Measurements from ENCODE around the gene THRSP. TPM values are rescaled to one million over a fixed set of nuclear protein-coding genes. Genes with fewer than 3 reads are reported as not detected.
"Not testable (repeated sequence)": the region's sequence is repeated elsewhere in the genome, so short reads cannot be mapped to it uniquely, and the experiment has no call there.

The THRSP gene
- total RNA-seq, 4 donors from 2014 or later = 17.9 to 129 (median 47.3) TPM

- Histone ChIP-seq H3K9me3 (no peaks in the 10 kb centered on the region), H3K36me3 (no peaks in the 10 kb centered on the region), H3K27ac (no peak overlapping the region), H3K4me3 (no peak overlapping the region), H3K4me1 (no peaks in the 10 kb centered on the region), H3K27me3 (no peaks in the 10 kb centered on the region)
- DNase-seq (ENCODE audit: low spot score in 2 of 2) = no peak
- TF ChIP-seq CTCF (IDR thresholded peaks at IDR 0.05) (no peak), POLR2A (IDR thresholded peaks at IDR 0.05) (no peak), EP300 (IDR thresholded peaks at IDR 0.05) (no peak), POLR2AphosphoS5 (IDR thresholded peaks at IDR 0.05) (no peak)
- 96% methylated on average over 4 of the region's 4 CpGs for WGBS
Measured at GRCh38 chr11:78054971-78055370, 8.7 kb upstream of the THRSP start.

- H3K4me3 ChIP-seq = no peak overlapping the region
- TF ChIP-seq EP300 (IDR thresholded peaks at IDR 0.05) (no peak), POLR2AphosphoS5 (IDR thresholded peaks at IDR 0.05) (no peak), CTCF (IDR thresholded peaks at IDR 0.05) (no peak), POLR2A (IDR thresholded peaks at IDR 0.05) (no peak)
- DNase-seq (ENCODE audit: low spot score in 2 of 2) = no peak
- H3K4me1 ChIP-seq = peaks cover under 1% of the 10 kb centered on the region
- no peak overlapping the region for H3K27ac ChIP-seq
- H3K9me3 ChIP-seq = no peaks in the 10 kb centered on the region
- H3K36me3 ChIP-seq = no peaks in the 10 kb centered on the region
- no peaks in the 10 kb centered on the region for H3K27me3 ChIP-seq
- 90% methylated on average over 3 of the region's 3 CpGs for WGBS
Measured at GRCh38 chr11:78056093-78056492, 7.6 kb upstream of the THRSP start.

- 90% methylated on average over 10 of the region's 10 CpGs for WGBS
- H3K9me3 ChIP-seq = no peaks in the 10 kb centered on the region
- DNase-seq (ENCODE audit: low spot score in 2 of 2) = no peak
- no peaks in the 10 kb centered on the region for H3K27me3 ChIP-seq
- peaks cover 5% of the 10 kb centered on the region for H3K4me1 ChIP-seq
- no peaks in the 10 kb centered on the region for H3K36me3 ChIP-seq
- no peak overlapping the region for H3K27ac ChIP-seq
- H3K4me3 ChIP-seq = no peak overlapping the region
- no peak for TF ChIP-seq CTCF (IDR thresholded peaks at IDR 0.05)
- no peak for TF ChIP-seq POLR2AphosphoS5 (IDR thresholded peaks at IDR 0.05)
- no peak for TF ChIP-seq POLR2A (IDR thresholded peaks at IDR 0.05)
- TF ChIP-seq EP300 (IDR thresholded peaks at IDR 0.05) = no peak
Measured at GRCh38 chr11:78057462-78058055, 6.1 kb upstream of the THRSP start.

- not testable (repeated sequence) for H3K4me3 ChIP-seq; H3K4me1 ChIP-seq; H3K27ac ChIP-seq; DNase-seq (ENCODE audit: low spot score in 2 of 2); H3K27me3 ChIP-seq; H3K36me3 ChIP-seq; H3K9me3 ChIP-seq
- WGBS = 97% methylated on average over 9 of the region's 9 CpGs
Measured at GRCh38 chr11:78059749-78060328, 3.8 kb upstream of the THRSP start.

- TF ChIP-seq CTCF (IDR thresholded peaks at IDR 0.05) = no peak
- TF ChIP-seq POLR2A (IDR thresholded peaks at IDR 0.05) = no peak
- no peak for TF ChIP-seq POLR2AphosphoS5 (IDR thresholded peaks at IDR 0.05)
- TF ChIP-seq EP300 (IDR thresholded peaks at IDR 0.05) = no peak
- H3K4me1 ChIP-seq = peaks cover 5% of the 10 kb centered on the region
- no peak overlapping the region for H3K27ac ChIP-seq
- no peaks in the 10 kb centered on the region for H3K36me3 ChIP-seq
- WGBS = 95% methylated on average over 8 of the region's 8 CpGs
- DNase-seq (ENCODE audit: low spot score in 2 of 2) = no peak
- no peaks in the 10 kb centered on the region for H3K27me3 ChIP-seq
- H3K9me3 ChIP-seq = no peaks in the 10 kb centered on the region
- no peak overlapping the region for H3K4me3 ChIP-seq
Measured at GRCh38 chr11:78060533-78060932, 3.1 kb upstream of the THRSP start.

All from suprapubic skin (tissue), 4 donors.